ENCODE measurements around the gene SERPINB4.

The SERPINB4 gene

DNA sequence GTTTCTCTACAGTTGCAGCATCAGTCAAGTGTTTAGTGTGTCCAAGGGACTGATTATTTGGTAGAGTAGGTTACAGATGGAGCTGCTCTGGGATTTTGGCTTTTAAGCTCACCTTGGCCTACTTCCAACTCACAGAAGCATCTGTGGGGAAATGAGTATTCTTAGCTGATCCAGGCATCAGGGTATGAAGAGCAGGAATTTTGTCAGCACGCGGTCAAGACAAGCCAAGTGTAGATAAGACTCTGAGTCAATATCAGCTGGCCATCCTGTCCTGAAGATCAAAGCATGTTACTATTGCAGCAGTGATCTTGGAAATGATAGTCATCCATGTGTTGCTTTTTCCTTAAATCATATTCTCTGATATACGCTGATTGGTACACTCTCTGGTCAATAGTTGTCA is 24.4 kb downstream of the SERPINB4 start:
- no peak for DNase-seq (ENCODE audit: low read depth)
- H3K4me3 ChIP-seq (ENCODE audit: low read depth, low read length) = no peak overlapping the region
- TF ChIP-seq, protein P1, sequence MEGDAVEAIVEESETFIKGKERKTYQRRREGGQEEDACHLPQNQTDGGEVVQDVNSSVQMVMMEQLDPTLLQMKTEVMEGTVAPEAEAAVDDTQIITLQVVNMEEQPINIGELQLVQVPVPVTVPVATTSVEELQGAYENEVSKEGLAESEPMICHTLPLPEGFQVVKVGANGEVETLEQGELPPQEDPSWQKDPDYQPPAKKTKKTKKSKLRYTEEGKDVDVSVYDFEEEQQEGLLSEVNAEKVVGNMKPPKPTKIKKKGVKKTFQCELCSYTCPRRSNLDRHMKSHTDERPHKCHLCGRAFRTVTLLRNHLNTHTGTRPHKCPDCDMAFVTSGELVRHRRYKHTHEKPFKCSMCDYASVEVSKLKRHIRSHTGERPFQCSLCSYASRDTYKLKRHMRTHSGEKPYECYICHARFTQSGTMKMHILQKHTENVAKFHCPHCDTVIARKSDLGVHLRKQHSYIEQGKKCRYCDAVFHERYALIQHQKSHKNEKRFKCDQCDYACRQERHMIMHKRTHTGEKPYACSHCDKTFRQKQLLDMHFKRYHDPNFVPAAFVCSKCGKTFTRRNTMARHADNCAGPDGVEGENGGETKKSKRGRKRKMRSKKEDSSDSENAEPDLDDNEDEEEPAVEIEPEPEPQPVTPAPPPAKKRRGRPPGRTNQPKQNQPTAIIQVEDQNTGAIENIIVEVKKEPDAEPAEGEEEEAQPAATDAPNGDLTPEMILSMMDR (conservative IDR thresholded peaks at IDR 0.05; ENCODE audit: low read depth, low read length) = no peak

GRCh38 chr18:63617915-63618234 is 26.2 kb downstream of the SERPINB4 start:
- TF ChIP-seq, protein P1 (conservative IDR thresholded peaks at IDR 0.05; ENCODE audit: low read depth, low read length) = no peak
- DNase-seq (ENCODE audit: low read depth) = no peak

GRCh38 chr18:63617049-63617914 is 26.8 kb downstream of the SERPINB4 start:
- TF ChIP-seq, protein P1 (conservative IDR thresholded peaks at IDR 0.05; ENCODE audit: low read depth, low read length) = no peak
- DNase-seq (ENCODE audit: low read depth) = no peak
- no peak overlapping the region for H3K4me3 ChIP-seq (ENCODE audit: low read depth, low read length)

More at GRCh38 chr18:63617915-63618234, 26.2 kb downstream of the SERPINB4 start:
- H3K4me3 ChIP-seq (ENCODE audit: low read depth, low read length) = no peak overlapping the region

DNA sequence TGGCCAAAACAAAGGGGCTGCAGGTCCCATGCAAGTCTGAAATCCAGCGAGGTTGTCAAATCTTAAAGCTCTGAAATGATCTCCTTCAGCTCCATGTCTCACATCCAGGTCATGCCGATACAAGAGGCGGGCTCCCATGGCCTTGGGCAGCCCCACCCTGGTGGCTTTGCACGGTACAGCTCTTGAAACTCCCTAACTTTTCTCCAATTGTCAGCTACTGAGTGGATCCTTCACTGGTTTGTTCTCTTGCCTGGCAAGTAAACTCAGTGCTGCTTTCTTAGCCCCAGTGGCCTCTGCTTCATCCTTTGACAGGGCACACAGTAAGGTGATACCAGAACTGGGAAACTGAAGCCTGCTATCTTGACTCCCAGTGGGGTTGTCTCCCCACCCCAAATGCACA is 30.6 kb downstream of the SERPINB4 start:
- TF ChIP-seq, protein P1 (conservative IDR thresholded peaks at IDR 0.05; ENCODE audit: low read depth, low read length) = no peak
- H3K4me3 ChIP-seq (ENCODE audit: low read depth, low read length) = no peak overlapping the region
- DNase-seq (ENCODE audit: low read depth) = no peak

DNA sequence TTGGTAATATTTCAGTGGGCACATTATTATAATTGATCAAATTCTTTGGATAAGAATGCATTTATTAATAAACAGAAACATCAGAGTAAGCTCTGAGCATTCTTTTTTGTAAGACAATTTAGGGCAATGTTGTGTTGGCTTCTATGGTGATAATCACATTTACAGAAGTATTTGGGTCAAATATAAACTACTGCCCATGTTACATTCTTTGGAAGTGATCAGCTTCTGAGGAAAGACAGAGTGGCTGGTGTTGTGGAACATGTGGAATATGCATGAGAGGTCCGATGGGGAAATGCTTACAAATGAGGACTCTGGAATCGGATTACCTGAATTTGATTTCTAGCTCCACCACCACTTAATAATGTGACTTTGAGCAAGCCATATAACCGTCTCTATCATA is 37.5 kb downstream of the SERPINB4 start:
- no peak for DNase-seq (ENCODE audit: low read depth)
- H3K4me3 ChIP-seq (ENCODE audit: low read depth, low read length) = no peak overlapping the region
- TF ChIP-seq, protein P1 (conservative IDR thresholded peaks at IDR 0.05; ENCODE audit: low read depth, low read length) = no peak

- no peak overlapping the region for H3K4me3 ChIP-seq (ENCODE audit: low read depth, low read length)
- DNase-seq (ENCODE audit: low read depth) = no peak
- TF ChIP-seq, protein P1 (conservative IDR thresholded peaks at IDR 0.05; ENCODE audit: low read depth, low read length) = no peak
Observed at GRCh38 chr18:63604791-63605567, 39.1 kb downstream of the SERPINB4 start.
